IMR-90 (cell line): ENCODE results near the gene ZNF471. TPM values are rescaled to one million over a fixed set of nuclear protein-coding genes. Genes with fewer than 3 reads are reported as not detected.

Experiments used
- ATAC-seq: fragments of 200-7000 bp; cut with Tn5 transposase; 2 replicates; pipeline ENCODE4 v1.9.1; 2020; ENCODE audit warnings: low read depth, mild to moderate bottlenecking, moderate library complexity
- BruUV-seq: library from RNA; stranded (reverse); fragments of 400-500 nt; replicated peaks from 2 replicates; lab custom pipeline; 2021; lab: Mats Ljungman, UMichigan
- CTCF ChIA-PET: fragments of 300-600 bp; formaldehyde crosslinking; extraction: SDS; loops from one replicate; lab custom pipeline; 2021; ENCODE audit warnings: antibody characterized with exemption; lab: Yijun Ruan, JAX
- POLR2A ChIA-PET: fragments of 300-600 bp; sonication (Branson Sonifier 250); formaldehyde crosslinking; loops from one replicate; lab custom pipeline; 2022; ENCODE audit warnings: antibody characterized with exemption; ENCODE audit not compliant: unreplicated experiment; lab: Charles Lee
- DNase-seq: peaks from one replicate; pipeline ENCODE4 v3.0.0; 2013
- H2AFZ ChIP-seq: replicated peaks from 2 replicates; pipeline ENCODE3; 2013; ENCODE audit warnings: low read length, mild to moderate bottlenecking; ENCODE audit not compliant: poor library complexity
- H2AK5ac ChIP-seq: 2 replicates; pipeline ENCODE4 v1.6.1; 2013; ENCODE audit warnings: low read depth, low read length, inconsistent platforms
- H2AK9ac ChIP-seq: replicated peaks from 2 replicates; pipeline ENCODE3; 2013; ENCODE audit warnings: mild to moderate bottlenecking, low read depth, low read length, moderate library complexity; ENCODE audit not compliant: poor library complexity
- H2BK120ac ChIP-seq: 2 replicates; pipeline ENCODE4 v1.6.1; 2013; ENCODE audit warnings: low read depth, low read length, inconsistent platforms
- H2BK15ac ChIP-seq: 3 replicates; pipeline ENCODE4 v1.6.1; 2013; ENCODE audit warnings: low read depth, low read length, inconsistent platforms
- H2BK20ac ChIP-seq: 2 replicates; pipeline ENCODE4 v1.6.1; 2013; ENCODE audit warnings: low read depth, mild to moderate bottlenecking, inconsistent platforms, low read length, moderate library complexity
- H2BK5ac ChIP-seq: 2 replicates; pipeline ENCODE4 v1.6.1; 2013; ENCODE audit warnings: mild to moderate bottlenecking, low read depth, low read length, inconsistent platforms; ENCODE audit not compliant: poor library complexity, severe bottlenecking
- H3K14ac ChIP-seq: replicated peaks from 2 replicates; pipeline ENCODE4 v1.6.1; 2013; ENCODE audit warnings: low read depth, low read length, inconsistent platforms
- H3K18ac ChIP-seq: 2 replicates; pipeline ENCODE4 v1.6.1; 2013; ENCODE audit warnings: low read depth, low read length, control low read depth
- H3K23ac ChIP-seq: 2 replicates; pipeline ENCODE4 v1.6.1; 2013; ENCODE audit warnings: low read depth, low read length, inconsistent platforms
- H3K27ac ChIP-seq: 2 replicates; pipeline ENCODE4 v1.5.1; 2013; ENCODE audit warnings: mild to moderate bottlenecking, control low read depth, low read length; ENCODE audit not compliant: insufficient read depth
- H3K27me3 ChIP-seq: 2 replicates; pipeline ENCODE4 v1.6.1; 2013; ENCODE audit warnings: low read length; ENCODE audit not compliant: control insufficient read depth, insufficient read depth
- H3K36me3 ChIP-seq: 2 replicates; pipeline ENCODE4 v1.6.1; 2013; ENCODE audit warnings: low read length, mixed read lengths; ENCODE audit not compliant: control insufficient read depth, insufficient read depth
- H3K4ac ChIP-seq: 2 replicates; pipeline ENCODE4 v1.6.1; 2013; ENCODE audit warnings: low read depth, low read length, inconsistent platforms
- H3K4me1 ChIP-seq: 2 replicates; pipeline ENCODE4 v1.6.1; 2013; ENCODE audit warnings: low read length, mixed read lengths; ENCODE audit not compliant: control insufficient read depth, insufficient read depth
- H3K4me2 ChIP-seq: 2 replicates; pipeline ENCODE4 v1.6.1; 2013; ENCODE audit warnings: low read depth, mild to moderate bottlenecking, control low read depth, low read length, moderate library complexity
- H3K4me3 ChIP-seq: 2 replicates; pipeline ENCODE4 v1.5.1; 2013; ENCODE audit warnings: low read depth, mild to moderate bottlenecking, control low read depth, low read length, moderate library complexity; ENCODE audit not compliant: insufficient read depth
- H3K56ac ChIP-seq: 2 replicates; pipeline ENCODE4 v1.6.1; 2013; ENCODE audit warnings: low read length, inconsistent platforms; ENCODE audit not compliant: insufficient read depth; ENCODE audit errors: extremely low read depth
- H3K79me1 ChIP-seq, 2 experiments: 2 replicates each; pipeline ENCODE4 v1.6.1; 2013; ENCODE audit warnings: low read length in 2 of 2, inconsistent platforms in 1 of 2, low read depth in 1 of 2
- H3K9ac ChIP-seq: 2 replicates; pipeline ENCODE4 v1.6.1; 2013; ENCODE audit warnings: low read depth, low read length, control low read depth
- H3K9me1 ChIP-seq: 2 replicates; pipeline ENCODE4 v1.6.1; 2013; ENCODE audit warnings: low read length, inconsistent platforms; ENCODE audit not compliant: insufficient read depth
- H3K9me3 ChIP-seq: 2 replicates; pipeline ENCODE4 v1.6.1; 2013; ENCODE audit warnings: low read length; ENCODE audit not compliant: control insufficient read depth, insufficient read depth
- H4K20me1 ChIP-seq: 2 replicates; pipeline ENCODE4 v1.6.1; 2013; ENCODE audit warnings: low read length, inconsistent platforms; ENCODE audit not compliant: insufficient read depth
- H4K5ac ChIP-seq: 2 replicates; pipeline ENCODE4 v1.6.1; 2013; ENCODE audit warnings: mild to moderate bottlenecking, low read depth, low read length, control low read depth
- H4K8ac ChIP-seq, 2 experiments: 2 replicates each; pipeline ENCODE4 v1.6.1; 2013; ENCODE audit warnings: low read depth in 2 of 2, low read length in 2 of 2, control low read depth in 1 of 2, inconsistent platforms in 1 of 2
- H4K91ac ChIP-seq: 2 replicates; pipeline ENCODE4 v1.6.1; 2013; ENCODE audit warnings: low read depth, low read length, inconsistent platforms; ENCODE audit not compliant: insufficient read depth
- CEBPB ChIP-seq: IDR thresholded peaks from 2 replicates; pipeline ENCODE4 v1.6.1; 2012; ENCODE audit warnings: low read depth, low read length, improper control_type of control experiment
- MAFK ChIP-seq: IDR thresholded peaks from 2 replicates; pipeline ENCODE4 v1.6.1; 2012; ENCODE audit warnings: low read depth, low read length, improper control_type of control experiment
- NFE2L2 ChIP-seq: fragments of 150-350 bp; IDR thresholded peaks from 2 replicates; pipeline ENCODE4 v1.6.1; 2016; ENCODE audit warnings: low read depth, mild to moderate bottlenecking, low read length
- RCOR1 ChIP-seq: IDR thresholded peaks from 2 replicates; pipeline ENCODE4 v1.6.1; 2012; ENCODE audit warnings: mild to moderate bottlenecking, low read length, improper control_type of control experiment; ENCODE audit not compliant: insufficient replicate concordance
- WGBS, 2 experiments: methylation state at CpG; one replicate each; pipeline versions ENCODE4 v1.1.5 to v1.1.7; 2013; ENCODE audit warnings: missing lambda C conversion rate in 2 of 2; ENCODE audit not compliant: insufficient read length in 1 of 2; ENCODE audit errors: extremely low coverage in 2 of 2; 5-methylcytosine and 5-hydroxymethylcytosine counted together
- dilution Hi-C: fragments of 300-500 bp; cut with HindIII; formaldehyde crosslinking; loops from one replicate; pipeline ENCODE4 v1.14.3; 2018; ENCODE audit warnings: low sequenced_read_pairs; ENCODE audit not compliant: unreplicated experiment
- in situ Hi-C: fragments of 300-500 bp; cut with MboI; formaldehyde crosslinking; loops from 3 replicates; pipeline ENCODE4 v1.14.3; 2019; ENCODE audit warnings: low sequenced_read_pairs, inconsistent platforms, mixed read lengths
- intact Hi-C: fragments of 100-400 bp; cut with micrococcal nuclease; formaldehyde crosslinking; loops from 2 replicates; pipeline ENCODE4 v1.10.0; 2022
- polyA plus RNA-seq, 3 experiments: library from polyadenylated mRNA; depleted of rRNA; stranded (reverse); fragments of >200 nt; gene quantifications; 2 replicates each; pipeline ENCODE4 v1.2.3, GENCODE V29; 2012; ENCODE audit warnings: low replicate concordance in 1 of 3
- total RNA-seq: library from RNA; depleted of rRNA; stranded (reverse); fragments of >200 nt; gene quantifications from 2 replicates; pipeline ENCODE4 v1.2.3, GENCODE V29; 2012

ZNF471 gene
- total and polyA plus RNA-seq, 2 of the 4 experiments (the other 2 are of a cell fraction), result 2.3 to 2.5 TPM

DNA sequence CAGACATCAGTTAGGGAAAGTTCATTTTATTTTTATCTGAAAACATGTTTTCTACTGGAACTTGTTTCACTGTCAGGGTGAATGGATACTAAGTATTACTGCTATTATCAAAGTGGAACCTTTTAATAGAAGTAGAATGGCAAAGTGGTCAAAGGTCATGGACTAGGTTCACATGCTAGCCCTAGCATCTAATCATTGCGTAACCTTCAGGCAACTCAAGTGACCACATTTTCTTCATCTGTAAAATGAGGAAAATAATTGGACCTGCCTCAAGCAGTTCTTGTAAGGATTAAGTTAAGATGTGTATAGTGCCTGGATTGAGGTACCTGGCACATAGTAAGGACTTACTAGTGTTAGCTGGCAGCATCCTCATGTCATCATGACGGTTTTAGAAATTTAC, 36.1 kb downstream of the ZNF471 start:
- H3K79me1 ChIP-seq, result peaks cover 17 to 24% of the 10 kb centered on the region in 2 experiments; a peak in 3 of 4 replicates
- H4K8ac ChIP-seq, result no peak overlapping the region
- H3K14ac ChIP-seq, result no peak overlapping the region
- H3K9ac ChIP-seq, result no peak overlapping the region
- intact Hi-C loops (no loop called here), dilution Hi-C loops (no loop called here), in situ Hi-C loops (no loop called here)
- H3K18ac ChIP-seq, result no peak overlapping the region
- H3K4me2 ChIP-seq, result no peak overlapping the region
- no peak overlapping the region for H2BK5ac ChIP-seq
- no peak overlapping the region for H4K5ac ChIP-seq
- H4K20me1 ChIP-seq, result no peaks in the 10 kb centered on the region
- ATAC-seq, result no peak
- ChIA-PET POLR2A (no interaction called here), CTCF (no interaction called here)
- peaks cover 50% of the 10 kb centered on the region for H3K9me3 ChIP-seq
- H3K36me3 ChIP-seq, result peaks cover 41% of the 10 kb centered on the region
- no peak overlapping the region for H3K23ac ChIP-seq
- no peak overlapping the region for H2AK9ac ChIP-seq
- no peak overlapping the region for H3K27ac ChIP-seq
- no peak overlapping the region for H4K91ac ChIP-seq
- WGBS, 2 experiments, result 40% methylated on average over 1 of the region's 2 CpGs; no CpG with 5 or more reads in 1 of the 2 experiments
- no peak overlapping the region for H2BK20ac ChIP-seq
- no peaks in the 10 kb centered on the region for H3K9me1 ChIP-seq
- H3K27me3 ChIP-seq, result no peaks in the 10 kb centered on the region
- H2BK120ac ChIP-seq, result no peak overlapping the region
- no peak for DNase-seq
- BruUV-seq, result no TSS peak
- H3K4me1 ChIP-seq, result peaks cover 2% of the 10 kb centered on the region; the same call in 1 of the 2 replicates
- H2AK5ac ChIP-seq, result no peak overlapping the region
- TF ChIP-seq NFE2L2 (no peak), RCOR1 (no peak), MAFK (no peak), CEBPB (peak; percentile 85)
- no peak overlapping the region for H3K56ac ChIP-seq
- H2AFZ ChIP-seq, result no peak overlapping the region
- no peak overlapping the region for H3K4ac ChIP-seq
- H2BK15ac ChIP-seq, result no peak overlapping the region
- no peak overlapping the region for H3K4me3 ChIP-seq
